Fibroblast of skin of right biceps (primary cell): ENCODE results near the gene CT45A2.
"Not testable (repeated sequence)": the region's sequence is repeated elsewhere in the genome, so short reads cannot be mapped to it uniquely, and the experiment has no call there.

Experiments used
- DNase-seq: peaks from one replicate; pipeline ENCODE4 v3.0.0-alpha.2; 2013

The CT45A2 gene

GRCh38 chrX:135819912-135820311 is at the start of gene CT45A2:
TSS of gene CT45A2 (minus strand) at chrX:135820012. CDS start at chrX:135816265, 3,747 bp downstream.
- not testable (repeated sequence) for DNase-seq

- not testable (repeated sequence) for DNase-seq
Observed at GRCh38 chrX:135854438-135854837, 34.6 kb upstream of the CT45A2 start, which contains the start of gene CT45A8. TSS of gene CT45A8 (minus strand) at chrX:135854538. CDS start at chrX:135850783, 3,755 bp downstream.

- DNase-seq = not testable (repeated sequence)
Observed at GRCh38 chrX:135837180-135837579, 17.4 kb upstream of the CT45A2 start, which contains the start of gene CT45A7. TSS of gene CT45A7 (minus strand) at chrX:135837280. CDS start at chrX:135833533, 3,747 bp downstream.

- DNase-seq = not testable (repeated sequence)
Observed at GRCh38 chrX:135802687-135803086, 17.1 kb downstream of the CT45A2 start, which contains the start of gene CT45A6. TSS of gene CT45A6 (minus strand) at chrX:135802787. CDS start at chrX:135798993, 3,794 bp downstream.

GRCh38 chrX:135785403-135785802 is 34.4 kb downstream of the CT45A2 start, which contains the start of gene CT45A5:
TSS of gene CT45A5 (minus strand) at chrX:135785503. CDS start at chrX:135781729, 3,774 bp downstream.
- DNase-seq = not testable (repeated sequence)

- DNase-seq = not testable (repeated sequence)
Observed at GRCh38 chrX:135768091-135768490, 51.7 kb downstream of the CT45A2 start, which contains the start of gene CT45A3. TSS of gene CT45A3 (minus strand) at chrX:135768191. CDS start at chrX:135764444, 3,747 bp downstream.
